Body of pancreas (tissue), 4 donors: ENCODE results near the gene C16orf74. TPM values are rescaled to one million over a fixed set of nuclear protein-coding genes. Genes with fewer than 3 reads are reported as not detected.

Experiments
- ATAC-seq: fragments of 150-250 bp; one replicate; pipeline ENCODE4 v1.9.1; 2016
- DNase-seq, 4 donors: peaks; one replicate each; pipeline ENCODE4 v3.0.0-alpha.2; 2019
- H3K27ac ChIP-seq, 4 donors: fragments of 200-600 bp; sonication (generic); 1 replicate in 3 of 4; 2 replicates in 1 of 4; pipeline versions ENCODE4 v1.5.1 to v1.6.1; 2016 to 2019; ENCODE audit warnings: mild to moderate bottlenecking in 1 of 4, mixed read lengths in 1 of 4, moderate library complexity in 1 of 4
- H3K27me3 ChIP-seq, 2 donors: fragments of 200-600 bp; sonication (generic); one replicate each; pipeline ENCODE4 v1.6.0; 2016; ENCODE audit warnings: mild to moderate bottlenecking in 1 of 2
- H3K36me3 ChIP-seq, 2 donors: fragments of 200-600 bp; sonication (generic); replicated peaks in 1 of 2; 2 replicates each; pipeline ENCODE4 v1.5.1; 2016; ENCODE audit warnings: low read depth in 2 of 2; ENCODE audit not compliant: insufficient read depth in 1 of 2
- H3K4me1 ChIP-seq: fragments of 200-600 bp; sonication (generic); one replicate; pipeline ENCODE4 v1.6.0; 2016
- H3K4me3 ChIP-seq, 2 donors: fragments of 200-600 bp; sonication (generic); 1 replicate in 1 of 2; 2 replicates in 1 of 2; pipeline ENCODE4 v1.5.1; 2016 to 2019
- H3K9me3 ChIP-seq, 3 donors: fragments of 200-600 bp; sonication (generic); 1 replicate in 2 of 3; 2 replicates in 1 of 3; pipeline ENCODE4 v1.5.1; 2016
- POLR2A ChIP-seq, 3 donors: fragments of 450-650 bp; IDR thresholded peaks; one replicate each; pipeline ENCODE4 v1.6.1; 2016; ENCODE audit warnings: antibody characterized with exemption in 3 of 3, mild to moderate bottlenecking in 2 of 3
- WGBS, 2 donors: methylation state at CpG; one replicate each; pipeline ENCODE4 v1.1.5; 2017; 5-methylcytosine and 5-hydroxymethylcytosine counted together
- intact Hi-C: fragments of 100-400 bp; cut with DNase I; formaldehyde crosslinking; loops from one replicate; pipeline ENCODE4 v1.15.1; 2023
- total RNA-seq, 2 donors: library from RNA; depleted of rRNA; stranded (reverse); fragments of >200 nt; gene quantifications; one replicate each; pipeline ENCODE4 v1.1.0, GENCODE V29; 2016
- TF ChIP-seq, protein P1 (sequence below), 7 experiments: fragments of 450-650 bp in 4 of 7; fragments of 200-600 bp in 3 of 7; sonication (generic) in 3 of 7; IDR thresholded peaks; one replicate each; pipeline ENCODE4 v1.5.1; 2016 to 2019; ENCODE audit warnings: antibody characterized with exemption in 7 of 7

The C16orf74 gene
- total RNA-seq, 2 donors from 2014 or later: 1.0 to 5.9 TPM

DNA sequence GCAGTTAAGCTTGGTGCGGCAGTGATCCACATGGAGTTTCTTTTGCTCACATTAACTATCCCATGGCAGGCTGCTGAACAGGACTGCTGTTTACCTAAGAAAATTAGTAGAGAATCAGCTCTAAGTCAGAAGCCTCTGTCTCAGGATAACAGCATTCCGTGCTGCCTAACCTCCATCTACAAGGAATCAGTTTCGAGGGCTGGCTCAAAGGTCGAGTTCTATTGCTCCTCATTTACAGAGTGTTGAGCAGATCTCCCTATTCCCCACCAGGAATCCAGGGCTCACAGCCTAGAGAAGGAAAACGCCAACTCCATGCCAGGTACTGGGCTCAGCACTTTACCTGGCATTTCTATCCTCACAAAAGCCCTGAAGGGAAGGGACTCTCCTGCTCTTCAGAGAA lies 72.1 kb downstream of the C16orf74 start:
- Histone ChIP-seq H3K4me1 (peaks cover 25% of the 10 kb centered on the region), H3K27ac (no peak overlapping the region), H3K36me3 (no peaks in the 10 kb centered on the region), H3K9me3 (no peaks in the 10 kb centered on the region), H3K4me3 (no peak overlapping the region), H3K27me3 (no peaks in the 10 kb centered on the region)
- DNase-seq (no peak), ATAC-seq (no peak)
- intact Hi-C loops: no loop called here
- WGBS, 2 donors: 64 to 86% methylated on average over 5 of the region's 5 CpGs
- no peak for TF ChIP-seq POLR2A (IDR thresholded peaks at IDR 0.05)
- TF ChIP-seq, protein P1, sequence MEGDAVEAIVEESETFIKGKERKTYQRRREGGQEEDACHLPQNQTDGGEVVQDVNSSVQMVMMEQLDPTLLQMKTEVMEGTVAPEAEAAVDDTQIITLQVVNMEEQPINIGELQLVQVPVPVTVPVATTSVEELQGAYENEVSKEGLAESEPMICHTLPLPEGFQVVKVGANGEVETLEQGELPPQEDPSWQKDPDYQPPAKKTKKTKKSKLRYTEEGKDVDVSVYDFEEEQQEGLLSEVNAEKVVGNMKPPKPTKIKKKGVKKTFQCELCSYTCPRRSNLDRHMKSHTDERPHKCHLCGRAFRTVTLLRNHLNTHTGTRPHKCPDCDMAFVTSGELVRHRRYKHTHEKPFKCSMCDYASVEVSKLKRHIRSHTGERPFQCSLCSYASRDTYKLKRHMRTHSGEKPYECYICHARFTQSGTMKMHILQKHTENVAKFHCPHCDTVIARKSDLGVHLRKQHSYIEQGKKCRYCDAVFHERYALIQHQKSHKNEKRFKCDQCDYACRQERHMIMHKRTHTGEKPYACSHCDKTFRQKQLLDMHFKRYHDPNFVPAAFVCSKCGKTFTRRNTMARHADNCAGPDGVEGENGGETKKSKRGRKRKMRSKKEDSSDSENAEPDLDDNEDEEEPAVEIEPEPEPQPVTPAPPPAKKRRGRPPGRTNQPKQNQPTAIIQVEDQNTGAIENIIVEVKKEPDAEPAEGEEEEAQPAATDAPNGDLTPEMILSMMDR (IDR thresholded peaks at IDR 0.05): no peak

DNA sequence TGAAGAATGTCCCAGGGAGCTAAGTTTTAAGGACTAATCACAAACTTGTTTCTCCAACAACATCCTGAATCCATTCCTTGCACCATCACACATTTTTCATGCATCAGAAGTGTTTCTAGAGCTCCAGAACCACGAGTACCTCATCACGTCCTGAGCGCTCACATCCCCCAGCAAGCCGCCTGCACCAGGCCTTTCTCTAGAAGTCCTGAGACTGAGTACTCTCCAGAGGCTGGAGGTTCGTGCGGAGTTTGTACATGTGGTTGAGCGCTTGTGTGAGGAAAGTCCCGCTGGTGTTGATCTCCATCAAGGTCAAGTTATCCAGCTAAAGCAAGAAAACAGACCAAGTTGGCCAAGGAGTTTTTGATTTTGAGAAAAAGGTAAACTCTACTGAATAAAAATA lies 72.9 kb downstream of the C16orf74 start:
- Histone ChIP-seq H3K4me1 (peaks cover 31% of the 10 kb centered on the region), H3K27me3 (no peaks in the 10 kb centered on the region), H3K9me3 (no peaks in the 10 kb centered on the region), H3K27ac (no peak overlapping the region), H3K36me3 (no peaks in the 10 kb centered on the region), H3K4me3 (no peak overlapping the region)
- WGBS, 2 donors: 51 to 68% methylated on average over 8 of the region's 8 CpGs
- no peak for TF ChIP-seq POLR2A (IDR thresholded peaks at IDR 0.05)
- TF ChIP-seq, protein P1 (IDR thresholded peaks at IDR 0.05): no peak
- no peak for ATAC-seq
- intact Hi-C loops: no loop called here
- DNase-seq: no peak

DNA sequence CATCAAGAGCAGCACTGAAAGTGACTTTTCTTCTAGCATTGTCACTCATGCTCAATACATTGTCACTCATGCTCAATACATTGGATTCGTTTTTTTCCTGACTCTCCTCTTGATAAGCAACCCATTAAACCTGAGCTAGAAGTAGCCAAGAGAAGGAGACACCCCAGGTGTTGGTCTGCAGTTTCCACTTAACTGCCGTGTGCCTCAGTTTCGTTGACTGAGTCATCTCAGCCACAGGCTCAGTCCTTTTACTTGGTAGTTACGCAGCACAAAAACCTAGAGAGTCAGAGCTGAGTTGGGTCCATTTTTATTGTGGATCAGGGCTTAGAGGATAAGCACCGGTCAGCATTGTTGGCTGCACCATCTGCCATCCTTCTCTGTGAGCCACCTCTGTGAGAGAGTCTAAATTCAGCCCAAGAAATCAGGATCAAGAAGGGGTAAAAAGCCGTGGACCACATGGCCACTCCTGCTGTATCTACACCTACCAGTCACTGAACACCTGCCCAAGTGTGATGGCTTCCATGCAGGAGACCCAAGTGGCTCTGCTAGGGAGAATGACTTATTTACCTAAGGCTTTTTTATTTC lies 73.4 kb downstream of the C16orf74 start:
- Histone ChIP-seq H3K4me3 (no peak overlapping the region), H3K27me3 (no peaks in the 10 kb centered on the region), H3K4me1 (peaks cover 35% of the 10 kb centered on the region), H3K27ac (no peak overlapping the region), H3K9me3 (no peaks in the 10 kb centered on the region), H3K36me3 (peaks cover 0 to 3% of the 10 kb centered on the region in 2 donors)
- TF ChIP-seq, protein P1 (IDR thresholded peaks at IDR 0.05): no peak
- TF ChIP-seq POLR2A (IDR thresholded peaks at IDR 0.05): no peak
- WGBS, 2 donors: 73 to 77% methylated on average over 6 of the region's 6 CpGs
- ATAC-seq (no peak), DNase-seq (no peak)
- intact Hi-C loops: no loop called here

DNA sequence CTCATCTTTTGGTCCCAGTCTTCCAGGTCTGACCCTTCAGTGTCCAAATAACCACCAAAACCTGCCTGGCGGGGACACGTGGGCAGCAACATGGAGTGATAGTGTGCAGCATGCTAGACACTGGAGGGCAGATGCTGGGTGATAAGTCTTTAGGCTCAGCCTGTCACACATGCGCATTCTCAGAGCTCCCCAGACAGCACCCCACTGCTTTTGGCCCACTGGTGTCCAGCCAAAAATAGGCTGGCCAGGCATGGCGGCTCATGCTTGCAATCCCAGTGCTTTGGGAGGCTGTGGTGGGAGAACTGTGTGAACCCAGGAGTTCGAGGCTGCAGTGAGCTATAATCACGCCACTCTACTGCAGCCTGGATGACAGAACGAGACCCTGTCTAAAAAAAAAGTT lies 74.4 kb downstream of the C16orf74 start:
- 92 to 96% methylated on average over 6 to 7 of the region's 7 CpGs for WGBS, 2 donors
- H3K4me1 ChIP-seq: peaks cover 35% of the 10 kb centered on the region
- H3K9me3 ChIP-seq: no peaks in the 10 kb centered on the region
- TF ChIP-seq POLR2A (IDR thresholded peaks at IDR 0.05): no peak
- TF ChIP-seq, protein P1 (IDR thresholded peaks at IDR 0.05): no peak
- no peaks in the 10 kb centered on the region for H3K27me3 ChIP-seq
- no peak overlapping the region for H3K27ac ChIP-seq
- intact Hi-C loops: no loop called here
- H3K36me3 ChIP-seq: peaks cover 0 to 12% of the 10 kb centered on the region in 2 donors
- DNase-seq: no peak
- no peak for ATAC-seq
- no peak overlapping the region for H3K4me3 ChIP-seq

DNA sequence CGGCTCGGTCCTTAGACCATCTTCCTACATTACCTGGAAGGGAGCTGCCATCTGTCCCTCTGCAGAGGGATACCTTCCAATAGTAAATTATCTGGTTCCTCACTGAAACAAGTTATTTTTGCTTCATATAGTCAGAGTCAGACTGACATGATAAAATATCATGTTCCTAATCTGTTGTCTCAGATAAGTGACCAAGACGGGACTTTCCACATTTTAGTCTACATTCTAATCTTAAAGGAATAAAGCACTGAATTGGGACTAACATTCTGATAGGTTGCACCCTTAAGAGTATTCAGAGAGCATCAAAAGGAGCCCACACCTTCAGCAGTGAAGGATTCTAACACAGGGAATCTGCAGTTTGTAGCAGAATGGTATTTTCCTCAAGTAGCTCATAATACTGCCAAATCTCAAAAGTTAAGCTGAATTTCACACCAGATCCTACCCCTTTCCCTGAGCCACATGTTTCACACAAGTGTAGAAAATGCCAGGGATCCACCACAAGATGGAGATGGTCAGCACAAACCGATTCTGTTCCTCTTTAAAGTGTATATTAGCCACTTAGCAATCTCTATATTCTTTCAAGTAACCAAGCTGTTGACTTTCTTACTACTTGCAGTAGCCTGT lies 75.5 kb downstream of the C16orf74 start:
- ATAC-seq (no peak), DNase-seq (no peak)
- H3K36me3 ChIP-seq: peaks cover 0 to 18% of the 10 kb centered on the region in 2 donors
- no peak overlapping the region for H3K27ac ChIP-seq
- H3K9me3 ChIP-seq: no peaks in the 10 kb centered on the region
- H3K4me3 ChIP-seq: no peak overlapping the region
- TF ChIP-seq, protein P1 (IDR thresholded peaks at IDR 0.05): peak in 3 of 7 experiments; percentile 16 to 34 (median 28)
- no peak for TF ChIP-seq POLR2A (IDR thresholded peaks at IDR 0.05)
- H3K4me1 ChIP-seq: peaks cover 35% of the 10 kb centered on the region
- H3K27me3 ChIP-seq: no peaks in the 10 kb centered on the region
- intact Hi-C loops: no loop called here
- WGBS, 2 donors: 55 to 56% methylated on average over 4 of the region's 4 CpGs
